Astrocyte (in vitro differentiated cells and primary cell): ENCODE data around the gene WARS2. TPM values are rescaled to one million over a fixed set of nuclear protein-coding genes. Genes with fewer than 3 reads are reported as not detected.

Source experiments
- DNase-seq: peaks from one replicate; pipeline ENCODE4 v3.0.0-alpha.2; 2010; ENCODE audit warnings: low read depth
- FAIRE-seq: peaks from 2 replicates; lab custom pipeline; 2011; peaks lifted over from hg19 to GRCh38; lab: Jason Lieb, UNC
- H2AFZ ChIP-seq: 2 replicates; pipeline ENCODE4 v1.6.0; 2012; ENCODE audit warnings: low read depth, low read length, inconsistent platforms
- H3K27ac ChIP-seq: 2 replicates; pipeline ENCODE4 v1.5.1; 2011; ENCODE audit warnings: low read depth, low read length, inconsistent platforms
- H3K27me3 ChIP-seq: 2 replicates; pipeline ENCODE4 v1.6.0; 2011; ENCODE audit warnings: low read length, inconsistent platforms; ENCODE audit not compliant: insufficient read depth
- H3K36me3 ChIP-seq: 2 replicates; pipeline ENCODE4 v1.5.1; 2011; ENCODE audit warnings: low read length, inconsistent platforms; ENCODE audit not compliant: insufficient read depth
- H3K4me1 ChIP-seq: 2 replicates; pipeline ENCODE4 v1.5.1; 2011; ENCODE audit warnings: low read length, inconsistent platforms; ENCODE audit not compliant: insufficient read depth
- H3K4me2 ChIP-seq: 2 replicates; pipeline ENCODE4 v1.6.0; 2012; ENCODE audit warnings: low read length, inconsistent platforms
- H3K4me3 ChIP-seq: 2 replicates; pipeline ENCODE4 v1.5.1; 2011; ENCODE audit warnings: low read depth, mild to moderate bottlenecking, low read length, inconsistent platforms; ENCODE audit not compliant: insufficient read depth
- H3K79me2 ChIP-seq: 2 replicates; pipeline ENCODE4 v1.6.0; 2012; ENCODE audit warnings: mild to moderate bottlenecking, low read length, inconsistent platforms; ENCODE audit not compliant: insufficient read depth
- H3K9ac ChIP-seq: 2 replicates; pipeline ENCODE4 v1.6.0; 2012; ENCODE audit warnings: mild to moderate bottlenecking, low read length, inconsistent platforms
- H3K9me3 ChIP-seq: 2 replicates; pipeline ENCODE4 v1.5.1; 2012; ENCODE audit warnings: low read depth, mild to moderate bottlenecking, low read length, inconsistent platforms; ENCODE audit not compliant: insufficient read depth
- H4K20me1 ChIP-seq: 2 replicates; pipeline ENCODE4 v1.6.0; 2012; ENCODE audit warnings: low read length, inconsistent platforms; ENCODE audit not compliant: insufficient read depth
- H3K27ac Mint-ChIP-seq: one replicate; pipeline ENCODE4 v1.8.0; 2021; ENCODE audit warnings: mild to moderate bottlenecking, mixed read lengths; ENCODE audit not compliant: unreplicated experiment
- H3K27me3 Mint-ChIP-seq: one replicate; pipeline ENCODE4 v1.8.0; 2021; ENCODE audit warnings: low read depth, mixed read lengths; ENCODE audit not compliant: unreplicated experiment
- H3K36me3 Mint-ChIP-seq: one replicate; pipeline ENCODE4 v1.8.0; 2021; ENCODE audit warnings: low read depth, mixed read lengths; ENCODE audit not compliant: unreplicated experiment
- H3K4me1 Mint-ChIP-seq: one replicate; pipeline ENCODE4 v1.8.0; 2021; ENCODE audit warnings: low read depth, mixed read lengths; ENCODE audit not compliant: unreplicated experiment
- H3K4me3 Mint-ChIP-seq: one replicate; pipeline ENCODE4 v1.8.0; 2021; ENCODE audit warnings: mild to moderate bottlenecking, moderate library complexity, mixed read lengths; ENCODE audit not compliant: unreplicated experiment
- H3K9me3 Mint-ChIP-seq: one replicate; pipeline ENCODE4 v1.8.0; 2021; ENCODE audit warnings: mild to moderate bottlenecking, mixed read lengths; ENCODE audit not compliant: unreplicated experiment
- EZH2 ChIP-seq: IDR thresholded peaks from 2 replicates; pipeline ENCODE4 v1.6.1; 2012; ENCODE audit warnings: mild to moderate bottlenecking, low read length, inconsistent platforms; ENCODE audit not compliant: insufficient read depth
- total RNA-seq: library from RNA; stranded (reverse); gene quantifications from 2 replicates; pipeline ENCODE4 v1.2.1, GENCODE V29; 2021
- TF ChIP-seq, protein P1 (sequence below): IDR thresholded peaks from 2 replicates; pipeline ENCODE4 v1.5.1; 2011; ENCODE audit warnings: low read depth, mild to moderate bottlenecking, inconsistent platforms, low read length, moderate library complexity; ENCODE audit not compliant: insufficient read depth

Gene WARS2
- total RNA-seq, 1 donor from 2014 or later = 10.5 TPM

DNA sequence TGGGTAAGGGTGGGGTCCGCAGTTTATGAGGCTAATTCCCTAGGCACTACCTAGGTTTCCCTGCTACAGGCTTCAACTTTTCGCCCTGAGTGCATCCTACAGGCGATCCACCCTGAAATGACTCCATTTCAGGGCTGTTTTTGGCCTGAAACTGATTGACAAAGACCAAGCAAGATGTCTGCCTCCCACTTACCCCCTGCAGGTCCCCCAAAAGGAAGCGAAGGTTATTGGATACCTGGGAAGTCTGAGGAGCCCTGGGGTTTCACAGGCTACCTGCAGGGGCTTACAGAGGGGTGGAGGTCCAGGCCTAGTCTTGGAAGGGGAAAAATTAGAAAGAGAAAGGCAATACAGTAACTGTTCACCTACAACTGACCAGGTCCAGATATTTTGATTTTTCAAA lies 149.0 kb downstream of the WARS2 start:
- Histone ChIP-seq H3K4me1 (peaks cover 12% of the 10 kb centered on the region), H4K20me1 (peaks cover 6% of the 10 kb centered on the region), H3K79me2 (peaks cover 4% of the 10 kb centered on the region), H2AFZ (no peak overlapping the region), H3K4me2 (no peak overlapping the region), H3K9me3 (peaks cover 4% of the 10 kb centered on the region), H3K27me3 (peaks cover 97% of the 10 kb centered on the region), H3K4me3 (no peak overlapping the region), H3K9ac (no peak overlapping the region), H3K27ac (no peak overlapping the region), H3K36me3 (no peaks in the 10 kb centered on the region)
- FAIRE-seq (no peak), DNase-seq (no peak)
- H3K27me3 Mint-ChIP-seq = peaks cover 91% of the 10 kb centered on the region
- no peaks in the 10 kb centered on the region for H3K36me3 Mint-ChIP-seq
- peaks cover 3% of the 10 kb centered on the region for H3K4me1 Mint-ChIP-seq
- no peak overlapping the region for H3K27ac Mint-ChIP-seq
- H3K9me3 Mint-ChIP-seq = peaks cover 26% of the 10 kb centered on the region
- H3K4me3 Mint-ChIP-seq = no peak overlapping the region
- no peak for TF ChIP-seq EZH2
- TF ChIP-seq, protein P1, sequence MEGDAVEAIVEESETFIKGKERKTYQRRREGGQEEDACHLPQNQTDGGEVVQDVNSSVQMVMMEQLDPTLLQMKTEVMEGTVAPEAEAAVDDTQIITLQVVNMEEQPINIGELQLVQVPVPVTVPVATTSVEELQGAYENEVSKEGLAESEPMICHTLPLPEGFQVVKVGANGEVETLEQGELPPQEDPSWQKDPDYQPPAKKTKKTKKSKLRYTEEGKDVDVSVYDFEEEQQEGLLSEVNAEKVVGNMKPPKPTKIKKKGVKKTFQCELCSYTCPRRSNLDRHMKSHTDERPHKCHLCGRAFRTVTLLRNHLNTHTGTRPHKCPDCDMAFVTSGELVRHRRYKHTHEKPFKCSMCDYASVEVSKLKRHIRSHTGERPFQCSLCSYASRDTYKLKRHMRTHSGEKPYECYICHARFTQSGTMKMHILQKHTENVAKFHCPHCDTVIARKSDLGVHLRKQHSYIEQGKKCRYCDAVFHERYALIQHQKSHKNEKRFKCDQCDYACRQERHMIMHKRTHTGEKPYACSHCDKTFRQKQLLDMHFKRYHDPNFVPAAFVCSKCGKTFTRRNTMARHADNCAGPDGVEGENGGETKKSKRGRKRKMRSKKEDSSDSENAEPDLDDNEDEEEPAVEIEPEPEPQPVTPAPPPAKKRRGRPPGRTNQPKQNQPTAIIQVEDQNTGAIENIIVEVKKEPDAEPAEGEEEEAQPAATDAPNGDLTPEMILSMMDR = no peak

DNA sequence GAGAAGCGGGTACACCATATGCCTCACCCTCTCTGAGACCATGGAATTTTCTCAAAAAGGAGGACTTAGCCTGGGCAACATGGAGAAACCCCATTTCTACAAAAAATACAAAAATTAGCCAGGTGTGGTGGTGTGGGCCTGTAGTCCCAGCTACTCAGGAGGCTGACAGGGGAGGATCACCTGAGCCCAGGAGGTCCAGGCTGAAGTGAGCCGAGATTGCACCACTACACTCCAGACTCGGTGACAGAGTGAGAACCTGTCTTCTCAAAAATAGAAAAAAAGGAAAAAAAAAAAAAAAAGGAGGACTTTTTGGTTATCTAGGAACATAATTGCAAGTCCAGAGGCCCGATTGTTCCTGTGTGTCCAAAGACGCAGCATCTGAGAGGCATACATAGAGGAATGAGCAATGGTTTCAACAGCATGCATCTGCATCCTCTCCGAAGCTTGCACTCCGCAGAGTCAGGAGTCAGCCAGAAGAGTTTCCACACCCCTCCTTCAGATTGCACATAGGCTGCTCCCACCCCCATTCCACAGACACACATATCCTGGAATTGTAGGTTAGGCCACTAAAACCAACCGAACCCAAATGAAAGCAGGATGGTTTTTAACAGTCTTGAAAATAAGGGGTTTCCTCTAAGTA lies 149.8 kb downstream of the WARS2 start:
- no peak overlapping the region for H2AFZ ChIP-seq
- FAIRE-seq (no peak), DNase-seq (no peak)
- peaks cover 11% of the 10 kb centered on the region for H4K20me1 ChIP-seq
- peaks cover 91% of the 10 kb centered on the region for H3K27me3 Mint-ChIP-seq
- H3K4me1 Mint-ChIP-seq = peaks cover 3% of the 10 kb centered on the region
- H3K9ac ChIP-seq = no peak overlapping the region
- H3K27ac Mint-ChIP-seq = no peak overlapping the region
- H3K36me3 Mint-ChIP-seq = peaks cover 3% of the 10 kb centered on the region
- H3K4me2 ChIP-seq = no peak overlapping the region
- peaks cover 12% of the 10 kb centered on the region for H3K79me2 ChIP-seq
- H3K27ac ChIP-seq = no peak overlapping the region
- no peak overlapping the region for H3K4me3 ChIP-seq
- peaks cover 12% of the 10 kb centered on the region for H3K4me1 ChIP-seq
- H3K36me3 ChIP-seq = no peaks in the 10 kb centered on the region
- peaks cover 97% of the 10 kb centered on the region for H3K27me3 ChIP-seq
- no peak overlapping the region for H3K4me3 Mint-ChIP-seq
- H3K9me3 Mint-ChIP-seq = peaks cover 32% of the 10 kb centered on the region
- TF ChIP-seq, protein P1 = no peak
- no peak for TF ChIP-seq EZH2
- peaks cover 4% of the 10 kb centered on the region for H3K9me3 ChIP-seq

DNA sequence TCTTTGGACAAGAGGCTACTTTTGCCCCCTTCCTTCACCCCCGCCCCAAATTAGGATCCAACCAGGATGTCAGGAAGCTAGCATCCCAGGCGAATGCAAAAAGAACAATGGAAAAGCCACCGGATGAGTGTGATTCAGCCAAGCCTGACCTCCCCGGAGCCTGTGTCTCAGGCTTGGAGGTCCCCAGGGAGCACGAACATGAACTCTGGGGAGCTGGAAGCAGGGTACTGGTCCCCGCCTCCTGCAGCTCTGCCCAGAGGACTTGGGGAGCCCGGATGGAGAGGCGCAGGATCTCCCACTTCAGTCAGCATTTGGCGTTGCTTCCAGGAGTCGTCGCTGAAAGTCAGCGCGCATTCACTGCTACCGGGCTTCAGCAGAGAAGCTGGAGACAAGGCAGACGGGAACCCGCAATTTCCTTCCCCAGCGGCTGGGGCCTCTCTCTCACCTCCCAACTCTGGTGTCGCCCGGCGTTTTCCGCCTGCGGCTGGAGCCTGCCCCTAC lies 150.5 kb downstream of the WARS2 start:
- no peak overlapping the region for H3K27ac Mint-ChIP-seq
- Histone ChIP-seq H2AFZ (no peak overlapping the region), H3K27ac (peak overlapping the region; percentile 55), H3K79me2 (peaks cover 18% of the 10 kb centered on the region), H3K9me3 (peaks cover 4% of the 10 kb centered on the region), H3K36me3 (no peaks in the 10 kb centered on the region), H3K27me3 (peaks cover 98% of the 10 kb centered on the region), H3K4me2 (peak overlapping the region; percentile 71), H3K9ac (peak overlapping the region; percentile 73), H3K4me3 (no peak overlapping the region), H3K4me1 (peaks cover 12% of the 10 kb centered on the region), H4K20me1 (peaks cover 12% of the 10 kb centered on the region)
- peaks cover 39% of the 10 kb centered on the region for H3K9me3 Mint-ChIP-seq
- TF ChIP-seq, protein P1 = no peak
- TF ChIP-seq EZH2 = peak; percentile 44
- H3K27me3 Mint-ChIP-seq = peaks cover 91% of the 10 kb centered on the region
- FAIRE-seq = no peak
- H3K4me1 Mint-ChIP-seq = peaks cover 3% of the 10 kb centered on the region
- peaks cover 3% of the 10 kb centered on the region for H3K36me3 Mint-ChIP-seq
- DNase-seq = no peak
- no peak overlapping the region for H3K4me3 Mint-ChIP-seq
